Tibial artery (tissue), 4 donors: ENCODE data around the gene FOXD2.

Experiments
- DNase-seq, 2 donors: peaks; one replicate each; pipeline ENCODE4 v3.0.0-alpha.2; 2019
- H3K27ac ChIP-seq, 2 donors: fragments of 200-600 bp; sonication (generic) in 1 of 2; 1 replicate in 1 of 2; 2 replicates in 1 of 2; pipeline ENCODE4 v1.5.1; 2018 to 2019; ENCODE audit warnings: mild to moderate bottlenecking in 1 of 2
- H3K27me3 ChIP-seq, 2 donors: fragments of 200-600 bp; sonication (generic) in 1 of 2; one replicate each; pipeline versions ENCODE4 v1.5.1 to v1.6.0; 2016 to 2019
- H3K36me3 ChIP-seq, 3 donors: fragments of 200-600 bp; sonication (generic) in 2 of 3; one replicate each; pipeline ENCODE4 v1.5.1; 2016 to 2019; ENCODE audit warnings: mild to moderate bottlenecking in 2 of 3
- H3K4me1 ChIP-seq, 4 donors: fragments of 200-600 bp; sonication (generic) in 2 of 4; 1 replicate in 3 of 4; 2 replicates in 1 of 4; pipeline ENCODE4 v1.5.1; 2016 to 2019
- H3K4me3 ChIP-seq, 2 donors: fragments of 200-600 bp; sonication (generic) in 1 of 2; 1 replicate in 1 of 2; 2 replicates in 1 of 2; pipeline ENCODE4 v1.5.1; 2018 to 2019; ENCODE audit warnings: mild to moderate bottlenecking in 2 of 2
- H3K9me3 ChIP-seq, 3 donors: fragments of 200-600 bp; sonication (generic) in 1 of 3; one replicate each; pipeline ENCODE4 v1.5.1; 2016 to 2019
- CTCF ChIP-seq, 2 experiments: fragments of 200-600 bp in 1 of 2; fragments of 450-650 bp in 1 of 2; IDR thresholded peaks; one replicate each; pipeline ENCODE4 v1.5.1; 2017 to 2019; ENCODE audit warnings: antibody characterized with exemption in 2 of 2, mild to moderate bottlenecking in 1 of 2, moderate library complexity in 1 of 2
- intact Hi-C: fragments of 100-400 bp; cut with DNase I; formaldehyde crosslinking; loops from one replicate; pipeline ENCODE4 v1.15.0; 2023; ENCODE audit warnings: low total_unique reads

Gene FOXD2

GRCh38 chr1:47471163-47471562 is 33.3 kb downstream of the FOXD2 start:
- peak; percentile 71 to 72 for DNase-seq
- Histone ChIP-seq H3K27ac (no peak overlapping the region), H3K27me3 (peaks cover 0 to 3% of the 10 kb centered on the region in 2 donors), H3K4me1 (no peaks in the 10 kb centered on the region), H3K9me3 (no peaks in the 10 kb centered on the region), H3K4me3 (no peak overlapping the region), H3K36me3 (no peaks in the 10 kb centered on the region)
- TF ChIP-seq CTCF (IDR thresholded peaks at IDR 0.05): no peak
- intact Hi-C loops: loop anchor here (1.0 kb wide), 1 partner anchor 13 kb away; no protein-coding TSS in a partner anchor

- no peak for DNase-seq
- Histone ChIP-seq H3K4me3 (no peak overlapping the region), H3K27me3 (peaks cover 0 to 3% of the 10 kb centered on the region in 2 donors), H3K36me3 (no peaks in the 10 kb centered on the region), H3K27ac (no peak overlapping the region), H3K4me1 (peaks cover 0 to 15% (median 13%) of the 10 kb centered on the region in 4 donors), H3K9me3 (no peaks in the 10 kb centered on the region)
- no peak for TF ChIP-seq CTCF (IDR thresholded peaks at IDR 0.05)
- intact Hi-C loops: no loop called here
Measured at GRCh38 chr1:47474278-47475193, 36.7 kb downstream of the FOXD2 start.

GRCh38 chr1:47477595-47478080 is 39.8 kb downstream of the FOXD2 start:
- DNase-seq: no peak
- no peak for TF ChIP-seq CTCF (IDR thresholded peaks at IDR 0.05)
- peak overlapping the region; percentile 31 to 51 for H3K27ac ChIP-seq

GRCh38 chr1:47478090-47478489 is 40.2 kb downstream of the FOXD2 start:
- no peak for TF ChIP-seq CTCF (IDR thresholded peaks at IDR 0.05)
- Histone ChIP-seq H3K27me3 (no peaks in the 10 kb centered on the region), H3K4me1 (peaks cover 0 to 15% (median 13%) of the 10 kb centered on the region in 4 donors), H3K27ac (peak overlapping the region; percentile 31 to 51), H3K36me3 (no peaks in the 10 kb centered on the region), H3K9me3 (no peaks in the 10 kb centered on the region), H3K4me3 (no peak overlapping the region)
- intact Hi-C loops: no loop called here
- peak in 1 of 2 donors; percentile 35 for DNase-seq

More at GRCh38 chr1:47477595-47478080, 39.8 kb downstream of the FOXD2 start:
- Histone ChIP-seq H3K27me3 (no peaks in the 10 kb centered on the region), H3K36me3 (no peaks in the 10 kb centered on the region), H3K4me3 (no peak overlapping the region), H3K4me1 (peaks cover 0 to 15% (median 13%) of the 10 kb centered on the region in 4 donors), H3K9me3 (no peaks in the 10 kb centered on the region)
- intact Hi-C loops: no loop called here

- TF ChIP-seq CTCF (IDR thresholded peaks at IDR 0.05): no peak
- H3K4me3 ChIP-seq: no peak overlapping the region
Measured at GRCh38 chr1:47479664-47480063, 41.8 kb downstream of the FOXD2 start.

More at GRCh38 chr1:47479664-47480063, 41.8 kb downstream of the FOXD2 start:
- DNase-seq: no peak
- H3K9me3 ChIP-seq: no peaks in the 10 kb centered on the region
- no peak overlapping the region for H3K27ac ChIP-seq
- intact Hi-C loops: no loop called here
- H3K36me3 ChIP-seq: no peaks in the 10 kb centered on the region
- H3K4me1 ChIP-seq: peaks cover 0 to 15% (median 13%) of the 10 kb centered on the region in 4 donors
- H3K27me3 ChIP-seq: no peaks in the 10 kb centered on the region
